ENCODE measurements around the gene CTSL.

- TF ChIP-seq CTCF (IDR thresholded peaks at IDR 0.05; ENCODE audit: borderline replicate concordance, extremely low read depth, low read length, poor library complexity, severe bottlenecking), result no peak
- TF ChIP-seq EZH2 (IDR thresholded peaks at IDR 0.05; ENCODE audit: borderline replicate concordance, low read depth, low read length, severe bottlenecking), result no peak
These were observed 24.4 kb upstream of the CTSL start for GRCh38 chr9:87701491-87701890.

All from DND-41 (cell line).